Sigmoid colon (tissue), 4 donors: ENCODE results near the gene ACTL7A.

Source experiments
- EP300 ChIP-seq, 4 donors: sonication (generic); formaldehyde crosslinking; IDR thresholded peaks; one replicate each; pipeline ENCODE4 v1.6.1; 2017; ENCODE audit warnings: antibody characterized with exemption in 4 of 4
- POLR2A ChIP-seq, 2 donors: fragments of 450-650 bp; IDR thresholded peaks; one replicate each; pipeline ENCODE4 v1.6.1; 2016; ENCODE audit warnings: antibody characterized with exemption in 2 of 2, mild to moderate bottlenecking in 2 of 2, moderate library complexity in 2 of 2
- TF ChIP-seq, protein P1 (sequence below), 4 experiments: fragments of 450-650 bp in 3 of 4; fragments of 200-600 bp in 1 of 4; IDR thresholded peaks; one replicate each; pipeline ENCODE4 v1.5.1; 2016 to 2019; ENCODE audit warnings: antibody characterized with exemption in 4 of 4, mild to moderate bottlenecking in 3 of 4, moderate library complexity in 2 of 4

DNA sequence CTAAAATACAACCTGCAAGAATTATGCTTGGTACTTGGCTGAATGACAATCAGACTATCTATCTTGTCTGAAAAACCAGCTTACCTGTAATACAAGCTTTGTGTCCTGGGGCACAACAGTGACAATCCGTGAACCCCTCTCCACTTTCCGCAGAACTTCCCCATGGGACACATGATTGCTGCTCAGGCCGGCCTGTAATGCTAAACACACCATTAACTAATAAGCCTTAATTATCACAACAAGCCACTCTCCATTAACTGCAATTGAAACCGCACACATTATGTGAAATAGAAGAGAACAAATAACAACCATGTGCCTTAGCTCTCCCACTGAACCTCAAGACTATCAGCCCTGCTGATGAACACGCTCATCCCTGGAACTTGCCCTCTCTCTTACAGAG, 38.1 kb downstream of the ACTL7A start:
- TF ChIP-seq, protein P1, sequence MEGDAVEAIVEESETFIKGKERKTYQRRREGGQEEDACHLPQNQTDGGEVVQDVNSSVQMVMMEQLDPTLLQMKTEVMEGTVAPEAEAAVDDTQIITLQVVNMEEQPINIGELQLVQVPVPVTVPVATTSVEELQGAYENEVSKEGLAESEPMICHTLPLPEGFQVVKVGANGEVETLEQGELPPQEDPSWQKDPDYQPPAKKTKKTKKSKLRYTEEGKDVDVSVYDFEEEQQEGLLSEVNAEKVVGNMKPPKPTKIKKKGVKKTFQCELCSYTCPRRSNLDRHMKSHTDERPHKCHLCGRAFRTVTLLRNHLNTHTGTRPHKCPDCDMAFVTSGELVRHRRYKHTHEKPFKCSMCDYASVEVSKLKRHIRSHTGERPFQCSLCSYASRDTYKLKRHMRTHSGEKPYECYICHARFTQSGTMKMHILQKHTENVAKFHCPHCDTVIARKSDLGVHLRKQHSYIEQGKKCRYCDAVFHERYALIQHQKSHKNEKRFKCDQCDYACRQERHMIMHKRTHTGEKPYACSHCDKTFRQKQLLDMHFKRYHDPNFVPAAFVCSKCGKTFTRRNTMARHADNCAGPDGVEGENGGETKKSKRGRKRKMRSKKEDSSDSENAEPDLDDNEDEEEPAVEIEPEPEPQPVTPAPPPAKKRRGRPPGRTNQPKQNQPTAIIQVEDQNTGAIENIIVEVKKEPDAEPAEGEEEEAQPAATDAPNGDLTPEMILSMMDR (IDR thresholded peaks at IDR 0.05) = no peak
- TF ChIP-seq POLR2A (IDR thresholded peaks at IDR 0.05) = no peak
- TF ChIP-seq EP300 (IDR thresholded peaks at IDR 0.05) = no peak
